MM.1S (cell line): ENCODE data around the gene UPP1.
"Not testable (repeated sequence)": the region's sequence is repeated elsewhere in the genome, so short reads cannot be mapped to it uniquely, and the experiment has no call there.

Source experiments
- DNase-seq: peaks from one replicate; pipeline ENCODE4 v3.0.0-alpha.2; 2015
- H2AFZ ChIP-seq: fragments of 300-600 bp; sonication (generic); 2 replicates; pipeline ENCODE4 v1.6.0; 2016; ENCODE audit warnings: antibody characterized with exemption, low read length
- H3F3A ChIP-seq: fragments of 300-600 bp; sonication (generic); 2 replicates; pipeline ENCODE4 v1.6.1; 2016; ENCODE audit warnings: mild to moderate bottlenecking, antibody characterized with exemption, low read length, moderate library complexity, mixed read lengths; ENCODE audit not compliant: insufficient read depth
- H3K27ac ChIP-seq: fragments of 300-600 bp; sonication (generic); 2 replicates; pipeline ENCODE4 v1.5.1; 2016; ENCODE audit warnings: mild to moderate bottlenecking, low read length
- H3K27me3 ChIP-seq: fragments of 300-600 bp; sonication (generic); replicated peaks from 2 replicates; pipeline ENCODE4 v1.6.0; 2016; ENCODE audit warnings: low read length; ENCODE audit not compliant: insufficient read depth
- H3K36me3 ChIP-seq: fragments of 300-600 bp; sonication (generic); replicated peaks from 2 replicates; pipeline ENCODE4 v1.6.1; 2016; ENCODE audit warnings: mild to moderate bottlenecking, low read length, mixed read lengths; ENCODE audit not compliant: insufficient read depth
- H3K4me1 ChIP-seq: fragments of 300-600 bp; sonication (generic); 2 replicates; pipeline ENCODE4 v1.6.1; 2016; ENCODE audit warnings: low read length, mixed read lengths
- H3K4me2 ChIP-seq: fragments of 300-600 bp; sonication (generic); 2 replicates; pipeline ENCODE4 v1.6.0; 2016; ENCODE audit warnings: low read depth, low read length
- H3K4me3 ChIP-seq: fragments of 300-600 bp; sonication (generic); 2 replicates; pipeline ENCODE4 v1.5.1; 2016; ENCODE audit warnings: low read length, mixed read lengths
- H3K79me2 ChIP-seq: fragments of 300-600 bp; sonication (generic); 2 replicates; pipeline ENCODE4 v1.6.1; 2016; ENCODE audit warnings: mixed run types, low read length, mixed read lengths
- H3K9ac ChIP-seq: fragments of 300-600 bp; sonication (generic); 2 replicates; pipeline ENCODE4 v1.6.1; 2016; ENCODE audit warnings: low read length, mixed read lengths
- H3K9me2 ChIP-seq: fragments of 300-600 bp; sonication (generic); replicated peaks from 2 replicates; pipeline ENCODE4 v1.6.1; 2016; ENCODE audit warnings: mild to moderate bottlenecking, low read length, mixed read lengths; ENCODE audit not compliant: insufficient read depth
- H3K9me3 ChIP-seq: fragments of 300-600 bp; sonication (generic); replicated peaks from 2 replicates; pipeline ENCODE4 v1.6.1; 2016; ENCODE audit warnings: mild to moderate bottlenecking, low read length, mixed read lengths; ENCODE audit not compliant: insufficient read depth
- H4K20me1 ChIP-seq: fragments of 300-600 bp; sonication (generic); 2 replicates; pipeline ENCODE4 v1.6.1; 2016; ENCODE audit warnings: mild to moderate bottlenecking, low read length, moderate library complexity, mixed read lengths; ENCODE audit not compliant: insufficient read depth
- EZH2 ChIP-seq: fragments of 300-600 bp; sonication (generic); optimal IDR thresholded peaks from 2 replicates; pipeline ENCODE3; 2017; ENCODE audit warnings: low read depth, mild to moderate bottlenecking, antibody characterized with exemption, low read length, mixed read lengths
- EZH2phosphoT487 ChIP-seq: fragments of 300-600 bp; sonication (generic); IDR thresholded peaks from 2 replicates; pipeline ENCODE4 v1.6.1; 2018; ENCODE audit warnings: antibody characterized with exemption, low read length
- TF ChIP-seq, protein P1 (sequence below): fragments of 300-600 bp; sonication (generic); IDR thresholded peaks from 2 replicates; pipeline ENCODE4 v1.5.1; 2016; ENCODE audit warnings: antibody characterized with exemption, low read length, mixed read lengths

UPP1 gene

DNA sequence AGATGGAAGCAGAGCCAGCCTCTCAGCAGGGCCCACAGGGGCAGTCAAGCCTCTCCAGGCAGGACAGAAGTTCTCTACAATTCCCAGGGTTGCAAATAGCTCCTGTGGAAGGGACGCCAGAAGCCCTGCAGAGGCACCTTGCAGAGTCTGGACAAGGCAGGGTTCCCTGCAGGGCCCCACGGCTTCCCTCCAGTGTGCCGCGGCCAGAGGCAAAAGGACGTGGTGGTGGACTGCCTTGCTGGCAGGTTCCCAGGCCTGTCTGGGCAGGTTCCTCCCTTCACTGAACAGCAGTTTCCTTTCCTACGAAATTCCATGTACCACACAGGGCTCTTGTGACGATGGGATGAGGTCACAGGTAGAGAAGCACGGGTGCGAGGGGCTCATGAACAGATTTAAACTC is 25.1 kb downstream of the UPP1 start:
- Histone ChIP-seq H3K4me2 (no peak overlapping the region), H4K20me1 (no peaks in the 10 kb centered on the region), H3F3A (no peaks in the 10 kb centered on the region), H3K27me3 (no peaks in the 10 kb centered on the region), H2AFZ (no peak overlapping the region), H3K27ac (no peak overlapping the region), H3K36me3 (no peaks in the 10 kb centered on the region), H3K9me2 (no peaks in the 10 kb centered on the region), H3K9ac (no peak overlapping the region), H3K9me3 (no peaks in the 10 kb centered on the region), H3K4me1 (no peaks in the 10 kb centered on the region), H3K4me3 (no peak overlapping the region), H3K79me2 (no peaks in the 10 kb centered on the region)
- no peak for TF ChIP-seq EZH2
- no peak for TF ChIP-seq EZH2phosphoT487
- TF ChIP-seq, protein P1, sequence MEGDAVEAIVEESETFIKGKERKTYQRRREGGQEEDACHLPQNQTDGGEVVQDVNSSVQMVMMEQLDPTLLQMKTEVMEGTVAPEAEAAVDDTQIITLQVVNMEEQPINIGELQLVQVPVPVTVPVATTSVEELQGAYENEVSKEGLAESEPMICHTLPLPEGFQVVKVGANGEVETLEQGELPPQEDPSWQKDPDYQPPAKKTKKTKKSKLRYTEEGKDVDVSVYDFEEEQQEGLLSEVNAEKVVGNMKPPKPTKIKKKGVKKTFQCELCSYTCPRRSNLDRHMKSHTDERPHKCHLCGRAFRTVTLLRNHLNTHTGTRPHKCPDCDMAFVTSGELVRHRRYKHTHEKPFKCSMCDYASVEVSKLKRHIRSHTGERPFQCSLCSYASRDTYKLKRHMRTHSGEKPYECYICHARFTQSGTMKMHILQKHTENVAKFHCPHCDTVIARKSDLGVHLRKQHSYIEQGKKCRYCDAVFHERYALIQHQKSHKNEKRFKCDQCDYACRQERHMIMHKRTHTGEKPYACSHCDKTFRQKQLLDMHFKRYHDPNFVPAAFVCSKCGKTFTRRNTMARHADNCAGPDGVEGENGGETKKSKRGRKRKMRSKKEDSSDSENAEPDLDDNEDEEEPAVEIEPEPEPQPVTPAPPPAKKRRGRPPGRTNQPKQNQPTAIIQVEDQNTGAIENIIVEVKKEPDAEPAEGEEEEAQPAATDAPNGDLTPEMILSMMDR = no peak
- DNase-seq = no peak

DNA sequence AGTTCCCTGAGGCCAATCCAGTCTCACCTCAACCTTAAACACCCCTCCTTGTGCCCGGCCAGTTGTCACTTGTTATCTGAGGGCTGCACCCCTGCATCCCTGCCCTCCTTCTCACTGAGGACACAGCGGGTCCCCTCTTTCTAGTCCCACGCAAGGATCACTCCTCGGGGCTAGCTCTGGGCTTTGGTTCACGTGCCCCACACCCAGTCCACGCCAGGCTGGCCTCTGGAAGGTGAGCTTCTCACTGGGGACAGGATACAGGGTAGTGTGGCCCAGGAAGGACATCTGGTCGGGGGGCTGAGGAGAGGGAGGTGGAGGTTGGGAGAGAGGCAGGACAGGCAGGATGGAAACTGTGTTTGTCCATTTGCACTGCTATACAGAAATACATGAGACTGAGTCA is 25.5 kb downstream of the UPP1 start:
- H3K4me1 ChIP-seq = no peaks in the 10 kb centered on the region
- H3K4me2 ChIP-seq = no peak overlapping the region
- no peaks in the 10 kb centered on the region for H3K9me3 ChIP-seq
- no peak for TF ChIP-seq EZH2phosphoT487
- TF ChIP-seq, protein P1 = no peak
- no peak for TF ChIP-seq EZH2
- H3K9ac ChIP-seq = no peak overlapping the region
- H3K9me2 ChIP-seq = no peaks in the 10 kb centered on the region
- H3F3A ChIP-seq = no peaks in the 10 kb centered on the region
- H3K27ac ChIP-seq = no peak overlapping the region
- DNase-seq = no peak
- H3K27me3 ChIP-seq = no peaks in the 10 kb centered on the region
- no peaks in the 10 kb centered on the region for H3K36me3 ChIP-seq
- H4K20me1 ChIP-seq = no peaks in the 10 kb centered on the region
- H2AFZ ChIP-seq = no peak overlapping the region
- H3K4me3 ChIP-seq = no peak overlapping the region
- no peaks in the 10 kb centered on the region for H3K79me2 ChIP-seq

DNA sequence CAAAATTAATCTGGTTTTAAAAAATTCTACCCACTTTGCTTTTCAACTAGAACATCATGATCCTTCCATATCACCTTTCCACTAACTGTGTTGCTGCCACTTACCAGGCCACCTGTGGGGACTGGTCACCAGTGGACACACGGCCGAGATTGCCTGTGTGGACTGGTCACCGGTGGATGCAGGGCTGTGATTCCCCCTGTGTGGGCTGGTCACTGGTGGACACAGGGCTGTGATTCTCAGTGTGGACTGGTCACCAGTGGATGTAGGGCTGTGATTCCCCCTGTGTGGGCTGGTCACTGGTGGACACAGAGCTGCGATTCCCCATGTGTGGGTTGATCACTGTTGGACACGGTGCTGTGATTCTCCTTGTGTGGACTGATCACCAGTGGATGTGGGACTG is 27.0 kb downstream of the UPP1 start:
- TF ChIP-seq, protein P1 = no peak
- TF ChIP-seq EZH2phosphoT487 (no peak), EZH2 (no peak)
- no peaks in the 10 kb centered on the region for H3K9me2 ChIP-seq
- H3K36me3 ChIP-seq = no peaks in the 10 kb centered on the region
- H4K20me1 ChIP-seq = no peaks in the 10 kb centered on the region
- H2AFZ ChIP-seq = no peak overlapping the region
- no peak overlapping the region for H3K9ac ChIP-seq
- no peaks in the 10 kb centered on the region for H3K9me3 ChIP-seq
- no peak for DNase-seq
- no peak overlapping the region for H3K4me2 ChIP-seq
- no peaks in the 10 kb centered on the region for H3K27me3 ChIP-seq
- H3K4me1 ChIP-seq = no peaks in the 10 kb centered on the region
- no peak overlapping the region for H3K27ac ChIP-seq
- no peak overlapping the region for H3K4me3 ChIP-seq
- no peaks in the 10 kb centered on the region for H3F3A ChIP-seq
- no peaks in the 10 kb centered on the region for H3K79me2 ChIP-seq

DNA sequence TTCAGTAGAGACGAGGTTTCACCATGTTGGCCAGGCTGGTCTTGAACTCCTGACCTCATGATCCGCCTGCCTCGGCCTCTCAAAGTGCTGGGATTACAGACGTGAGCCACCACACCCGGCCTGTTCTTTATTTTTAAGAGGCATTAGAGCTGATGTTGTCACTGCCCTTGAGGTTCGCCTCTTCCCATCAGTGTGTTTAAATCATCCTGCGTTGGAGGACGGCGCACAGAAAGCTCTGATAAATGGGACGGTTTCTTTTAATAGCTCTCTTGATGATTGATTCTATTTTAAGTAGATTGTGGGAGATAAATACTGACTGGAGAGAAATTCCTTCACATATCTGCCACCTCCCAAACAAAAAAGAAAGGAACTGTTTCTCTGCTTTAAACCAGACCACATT is 29.0 kb downstream of the UPP1 start:
- Histone ChIP-seq H3K4me1 (no peaks in the 10 kb centered on the region), H4K20me1 (no peaks in the 10 kb centered on the region), H2AFZ (no peak overlapping the region), H3K27me3 (no peaks in the 10 kb centered on the region), H3K9me3 (no peaks in the 10 kb centered on the region), H3K4me3 (no peak overlapping the region), H3K36me3 (no peaks in the 10 kb centered on the region), H3K9me2 (no peaks in the 10 kb centered on the region), H3K9ac (no peak overlapping the region), H3K79me2 (no peaks in the 10 kb centered on the region), H3K4me2 (no peak overlapping the region), H3K27ac (no peak overlapping the region), H3F3A (no peaks in the 10 kb centered on the region)
- TF ChIP-seq EZH2 = no peak
- TF ChIP-seq, protein P1 = no peak
- no peak for TF ChIP-seq EZH2phosphoT487
- no peak for DNase-seq

DNA sequence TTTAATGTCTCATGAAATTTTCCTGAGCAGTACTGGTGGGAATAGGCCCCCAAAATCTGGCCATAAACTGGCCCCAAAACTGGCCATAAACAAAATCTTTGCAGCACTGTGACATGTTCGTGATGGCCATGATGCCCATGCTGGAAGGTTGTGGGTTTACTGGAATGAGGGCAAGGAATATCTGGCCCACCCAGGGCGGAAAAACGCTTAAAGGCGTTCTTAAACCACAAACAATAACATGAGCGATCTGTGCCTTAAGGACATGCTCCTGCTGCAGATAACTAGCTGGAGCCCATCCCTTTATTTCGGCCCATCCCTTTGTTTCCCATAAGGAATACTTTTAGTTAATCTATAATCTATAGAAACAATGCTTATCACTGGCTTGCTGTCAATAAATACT is 31.5 kb downstream of the UPP1 start:
- H3K27ac ChIP-seq, H3K4me3 ChIP-seq, DNase-seq: not testable (repeated sequence)

More for the DNA sequence above, 31.5 kb downstream of the UPP1 start:
- H3K36me3 ChIP-seq, H3F3A ChIP-seq, H3K9ac ChIP-seq, H3K9me3 ChIP-seq, H3K4me1 ChIP-seq, H3K9me2 ChIP-seq, H4K20me1 ChIP-seq, H3K79me2 ChIP-seq, H3K27me3 ChIP-seq, H2AFZ ChIP-seq, H3K4me2 ChIP-seq: not testable (repeated sequence)
